GM12801 (cell line): ENCODE measurements around the gene PATL1.

ENCODE experiments used
- TF ChIP-seq, protein P1 (sequence below): IDR thresholded peaks from one replicate; pipeline ENCODE4 v1.5.1; 2011; ENCODE audit warnings: control low read depth; ENCODE audit not compliant: insufficient read length; ENCODE audit errors: extremely low read depth

The PATL1 gene

DNA sequence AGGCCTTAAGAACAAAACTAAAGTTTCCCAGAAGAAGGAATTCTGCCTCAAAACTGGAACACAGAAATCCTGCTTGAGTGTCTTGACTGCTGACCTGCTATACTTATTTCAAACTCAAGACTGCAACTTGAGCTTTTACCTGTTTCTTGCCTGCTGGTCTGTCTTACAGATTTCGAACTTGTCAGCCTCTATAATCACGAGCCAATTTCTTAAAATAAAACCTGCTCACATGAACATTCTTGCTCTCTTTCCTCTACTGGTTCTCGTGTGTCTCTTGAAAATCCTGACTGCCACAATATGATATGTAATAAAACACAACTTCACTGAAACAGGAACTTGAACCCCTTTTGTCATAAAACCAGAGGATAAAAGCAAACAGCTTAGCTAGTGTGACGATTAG lies 13.9 kb downstream of the PATL1 start:
- TF ChIP-seq, protein P1, sequence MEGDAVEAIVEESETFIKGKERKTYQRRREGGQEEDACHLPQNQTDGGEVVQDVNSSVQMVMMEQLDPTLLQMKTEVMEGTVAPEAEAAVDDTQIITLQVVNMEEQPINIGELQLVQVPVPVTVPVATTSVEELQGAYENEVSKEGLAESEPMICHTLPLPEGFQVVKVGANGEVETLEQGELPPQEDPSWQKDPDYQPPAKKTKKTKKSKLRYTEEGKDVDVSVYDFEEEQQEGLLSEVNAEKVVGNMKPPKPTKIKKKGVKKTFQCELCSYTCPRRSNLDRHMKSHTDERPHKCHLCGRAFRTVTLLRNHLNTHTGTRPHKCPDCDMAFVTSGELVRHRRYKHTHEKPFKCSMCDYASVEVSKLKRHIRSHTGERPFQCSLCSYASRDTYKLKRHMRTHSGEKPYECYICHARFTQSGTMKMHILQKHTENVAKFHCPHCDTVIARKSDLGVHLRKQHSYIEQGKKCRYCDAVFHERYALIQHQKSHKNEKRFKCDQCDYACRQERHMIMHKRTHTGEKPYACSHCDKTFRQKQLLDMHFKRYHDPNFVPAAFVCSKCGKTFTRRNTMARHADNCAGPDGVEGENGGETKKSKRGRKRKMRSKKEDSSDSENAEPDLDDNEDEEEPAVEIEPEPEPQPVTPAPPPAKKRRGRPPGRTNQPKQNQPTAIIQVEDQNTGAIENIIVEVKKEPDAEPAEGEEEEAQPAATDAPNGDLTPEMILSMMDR = no peak

DNA sequence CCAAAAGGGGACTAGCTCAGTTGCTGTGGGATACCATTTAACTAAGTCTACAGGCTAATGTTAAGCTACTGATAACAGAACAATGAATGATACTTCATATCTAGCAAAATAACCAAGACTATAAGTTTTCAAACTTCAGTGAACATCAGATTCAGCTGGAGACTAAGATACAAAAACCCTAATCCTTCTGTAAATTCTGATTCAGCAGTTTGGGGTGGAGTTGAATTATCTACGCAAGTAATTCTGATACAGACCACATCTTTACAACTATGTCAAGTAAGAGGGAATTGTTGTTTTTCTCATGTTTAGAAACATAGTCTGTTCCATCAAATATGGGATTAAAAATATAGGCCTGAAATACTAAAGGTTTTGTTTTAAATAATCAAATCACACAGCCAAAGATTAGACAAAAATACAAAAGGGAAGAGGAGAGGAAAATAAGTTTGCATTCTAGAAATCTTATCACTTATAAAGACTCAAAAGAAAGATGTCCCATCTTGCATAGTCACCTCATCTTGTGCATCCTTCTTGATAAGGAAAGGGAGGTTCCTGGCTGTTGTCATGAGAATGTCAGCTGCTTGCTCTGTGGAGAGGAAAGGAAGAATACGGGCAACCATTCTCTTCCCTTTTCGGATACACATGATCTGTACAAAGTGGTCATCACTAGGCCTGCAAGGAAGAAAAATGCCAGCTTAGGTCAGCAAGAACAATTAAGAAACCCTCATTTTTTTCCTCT lies 21.4 kb downstream of the PATL1 start:
- TF ChIP-seq, protein P1 = no peak

DNA sequence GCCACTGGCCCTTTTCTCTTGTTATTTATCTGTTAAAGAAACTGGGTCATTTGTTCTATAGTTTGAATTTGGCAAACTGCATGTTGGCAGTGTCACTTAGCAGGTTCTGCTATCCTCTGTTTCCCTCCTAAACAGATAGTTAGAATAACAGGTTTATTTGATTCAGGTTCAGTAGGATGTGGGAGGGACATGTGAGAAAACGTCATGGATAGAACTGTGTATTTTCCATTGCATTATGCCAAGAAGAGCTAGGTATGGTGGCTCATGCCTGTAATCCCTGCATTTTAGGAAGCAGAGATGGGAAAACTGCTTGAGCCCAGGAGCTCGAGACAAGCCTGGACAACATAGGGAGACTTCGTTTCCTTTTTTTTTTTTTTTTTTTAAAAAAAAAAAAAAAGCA lies 24.3 kb downstream of the PATL1 start:
- TF ChIP-seq, protein P1 = no peak

DNA sequence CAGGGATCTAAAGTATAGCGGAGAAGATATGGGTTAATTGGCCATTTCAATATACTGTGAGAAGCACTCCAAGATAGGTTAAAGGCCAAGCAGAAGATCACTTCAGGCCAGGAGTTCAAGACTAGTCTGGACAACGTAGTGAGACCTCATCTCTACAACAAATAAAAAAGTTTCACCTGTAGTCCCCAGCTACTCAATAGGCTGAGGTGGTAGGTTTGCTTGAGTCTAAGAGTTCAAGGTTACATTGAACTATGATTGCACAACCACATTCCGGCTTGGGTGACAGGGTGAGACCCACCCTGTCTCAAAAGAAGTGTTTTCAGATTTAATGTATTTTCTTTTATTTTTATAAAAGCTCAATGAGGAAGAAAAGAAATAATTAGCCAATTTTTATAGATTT lies 25.4 kb downstream of the PATL1 start:
- TF ChIP-seq, protein P1 = no peak

DNA sequence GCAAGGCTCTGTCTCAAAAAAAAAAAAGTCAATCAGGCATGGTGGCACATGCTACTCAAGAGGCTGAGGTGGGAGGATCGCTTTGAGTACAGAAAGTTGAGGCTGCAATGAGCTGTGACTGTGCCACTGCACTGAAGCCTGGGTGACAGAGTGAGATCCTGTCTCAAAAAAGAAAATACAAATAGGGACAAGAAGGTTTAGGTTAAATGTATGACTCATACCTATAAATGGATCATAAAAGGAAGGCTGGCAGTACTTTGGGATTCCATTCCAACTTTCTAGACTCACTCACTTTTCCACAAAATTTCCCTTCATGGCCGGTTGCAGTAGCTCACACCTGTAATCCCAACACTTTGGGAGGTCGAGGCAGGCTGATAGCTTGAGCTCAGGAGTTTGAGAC lies 27.7 kb downstream of the PATL1 start:
- TF ChIP-seq, protein P1 = no peak

DNA sequence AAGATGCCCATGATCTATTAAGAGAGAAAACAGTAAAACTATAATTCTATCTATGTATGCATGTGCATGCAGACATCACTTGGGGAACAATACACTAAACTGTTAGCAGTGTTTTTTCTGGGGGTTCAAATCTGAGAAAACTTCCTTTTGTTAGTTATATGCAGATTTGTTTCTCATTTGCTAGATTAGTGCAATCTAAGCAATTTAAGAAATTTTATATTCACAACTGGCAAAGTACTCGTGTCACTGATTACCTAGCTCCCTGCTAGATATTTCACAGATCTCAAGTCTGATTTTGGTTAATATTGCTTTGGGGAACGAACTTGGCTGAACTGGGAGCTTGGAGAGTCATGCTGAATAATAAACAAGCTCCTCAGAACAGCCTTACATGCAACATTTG lies 38.3 kb downstream of the PATL1 start:
- TF ChIP-seq, protein P1 = no peak

DNA sequence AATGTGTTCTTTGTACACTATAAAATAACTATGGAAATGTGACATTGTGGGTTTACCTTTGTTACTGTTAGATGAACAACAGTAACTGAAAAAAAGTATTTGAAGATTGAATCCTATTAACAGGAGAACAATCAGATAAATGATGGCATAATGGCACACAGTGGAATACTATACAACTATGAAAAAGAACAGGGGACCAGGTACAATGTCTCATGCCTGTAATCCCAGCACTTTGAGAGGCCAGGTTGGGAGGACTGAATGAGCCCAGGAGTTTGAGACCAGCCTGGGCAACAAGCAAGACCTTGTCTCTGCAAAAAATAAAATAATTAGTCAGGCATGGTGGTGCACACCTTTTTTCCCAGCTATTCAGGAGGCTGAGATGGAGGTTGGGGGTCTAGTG lies 38.8 kb downstream of the PATL1 start:
- TF ChIP-seq, protein P1 = no peak
